ENCODE measurements around the gene PLEKHF1. TPM values are rescaled to one million over a fixed set of nuclear protein-coding genes. Genes with fewer than 3 reads are reported as not detected.

PLEKHF1 gene
- total and polyA plus RNA-seq, 2 of the 8 experiments (the other 6 are each of a cell fraction or from before 2014, with no cell fraction given): 11.1 to 18.4 TPM

- TF ChIP-seq PHF8 (conservative IDR thresholded peaks at IDR 0.05; ENCODE audit: low read depth, low read length): no peak
These were observed 3.7 kb downstream of the PLEKHF1 start (continued) for GRCh38 chr19:29668746-29669609.

Data from H1 (cell line).